T-helper 2 cell treated with Interferon-gamma antibody and Interleukin-4, amounts not matched to agents 100 ng/mL and 5 ng/mL, for 36 hours (primary cell): ENCODE results near the gene WDR27. TPM values are rescaled to one million over a fixed set of nuclear protein-coding genes. Genes with fewer than 3 reads are reported as not detected.
"Not testable (repeated sequence)": the region's sequence is repeated elsewhere in the genome, so short reads cannot be mapped to it uniquely, and the experiment has no call there.

Experiments
- intact Hi-C: fragments of 100-400 bp; cut with micrococcal nuclease; formaldehyde crosslinking; loops from one replicate; pipeline ENCODE4 v1.15.1; 2023
- total RNA-seq: library from RNA; stranded (reverse); gene quantifications from 2 replicates; pipeline ENCODE4 v1.2.3, GENCODE V29; 2022

Gene WDR27
- total RNA-seq, 1 donor from 2014 or later, result 22.8 TPM

DNA sequence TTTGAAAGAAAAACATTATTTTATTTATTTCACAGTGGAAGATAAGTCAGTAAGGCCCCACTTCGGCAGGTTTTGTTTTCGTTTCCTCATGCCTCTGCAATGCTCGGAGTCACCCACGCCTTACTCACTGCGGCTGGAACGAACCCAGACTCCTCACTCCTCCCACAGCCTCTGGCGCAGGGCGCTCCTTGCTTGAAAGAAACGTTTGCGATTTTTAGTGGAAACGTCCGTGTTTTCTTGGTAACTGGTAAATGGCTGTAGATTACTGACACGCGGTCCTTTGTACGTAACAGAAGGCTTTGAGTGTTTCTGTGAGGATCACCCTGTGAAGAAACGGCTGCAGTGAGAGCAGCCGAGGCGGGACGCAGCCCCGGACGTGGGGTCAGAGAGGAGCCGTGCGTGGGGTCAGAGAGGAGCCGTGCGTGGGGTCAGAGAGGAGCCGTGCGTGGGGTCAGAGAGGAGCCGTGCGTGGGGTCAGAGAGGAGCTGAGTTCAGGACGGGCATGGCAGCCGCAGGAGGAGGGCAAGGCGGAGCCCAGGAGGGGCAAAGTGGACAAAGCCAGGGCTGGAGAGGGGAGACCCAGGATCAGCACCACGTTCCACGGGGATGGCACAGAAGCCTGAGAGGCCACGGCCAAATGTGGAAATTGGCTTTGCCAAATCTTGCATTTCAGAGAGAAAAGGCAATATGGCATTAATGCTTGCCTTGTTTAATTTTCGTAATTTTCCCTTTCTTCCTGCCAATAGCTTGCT lies 249.5 kb downstream of the WDR27 start:
- intact Hi-C loops, result no loop called here

DNA sequence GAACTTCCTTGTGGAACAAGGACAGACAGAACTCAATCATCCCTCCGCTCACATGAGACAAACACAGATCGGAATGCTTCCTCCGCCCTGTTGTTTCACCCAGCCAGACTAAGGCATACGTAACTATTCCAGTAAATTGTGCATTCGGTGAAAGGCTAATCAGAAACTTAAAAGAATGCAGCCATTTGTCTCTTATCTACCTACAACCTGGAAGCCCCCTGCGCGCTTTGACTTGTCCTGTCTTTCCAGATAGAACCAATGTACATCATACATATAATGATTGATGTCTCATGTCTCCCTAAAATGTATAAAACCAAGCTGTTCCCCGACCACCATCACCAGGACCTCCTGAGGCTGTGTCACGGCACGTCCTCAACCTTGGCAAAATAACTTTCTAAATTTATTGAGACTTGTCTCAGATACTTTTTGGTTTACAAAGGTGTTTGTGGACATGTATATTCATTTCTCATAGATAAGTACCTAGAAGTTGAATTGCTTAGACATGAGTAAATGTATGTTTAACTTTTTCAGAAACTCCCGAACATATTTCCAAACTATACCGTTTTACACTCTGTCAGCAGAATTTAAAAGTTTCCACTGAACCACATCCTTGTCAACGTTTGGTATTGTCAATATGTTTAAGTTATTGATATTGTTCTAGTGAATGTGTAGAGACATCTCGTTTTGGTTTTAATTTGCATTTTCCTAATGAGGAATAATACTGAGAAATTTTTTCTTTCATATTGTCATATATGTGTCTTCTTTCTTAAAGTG lies 250.6 kb downstream of the WDR27 start:
- intact Hi-C loops, result no loop called here

DNA sequence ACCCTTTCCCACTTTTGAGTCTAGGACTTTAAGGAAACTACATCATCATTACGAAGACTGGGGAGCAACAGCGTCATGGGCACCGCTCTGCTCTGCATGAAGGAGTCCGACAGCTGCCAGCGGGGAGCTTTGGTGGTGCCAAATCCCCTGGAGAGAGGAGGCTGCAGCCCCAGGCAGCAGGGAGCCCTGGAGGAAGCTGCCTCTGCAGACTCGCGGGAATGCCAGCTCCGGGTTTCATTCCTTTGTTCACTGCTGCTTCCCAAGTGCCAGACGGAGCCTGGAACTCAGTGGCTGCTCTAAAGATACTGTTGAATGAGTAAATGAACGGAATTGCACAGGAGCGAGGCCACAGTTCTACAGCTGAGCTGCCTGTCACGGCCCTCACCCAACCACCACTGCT lies 251.7 kb downstream of the WDR27 start:
- intact Hi-C loops, result no loop called here

DNA sequence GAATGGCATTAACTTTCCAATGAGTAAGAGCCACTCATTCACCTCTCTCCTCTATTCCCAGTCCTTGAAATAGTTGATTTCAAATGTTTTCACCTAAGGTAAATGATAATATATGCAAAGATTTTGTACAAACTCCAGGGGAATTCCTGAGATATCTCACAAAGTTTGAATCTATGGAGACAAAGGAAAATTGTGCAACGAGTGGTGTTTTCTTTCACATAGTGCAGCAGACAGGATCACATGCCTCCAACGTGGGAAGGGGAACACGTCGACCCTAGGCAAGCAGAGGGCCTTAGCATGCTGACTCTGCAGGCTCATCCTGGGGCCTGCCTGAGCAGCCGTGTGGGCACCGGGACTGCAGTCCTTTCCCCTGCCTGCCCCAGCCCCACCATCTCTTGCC lies 252.6 kb downstream of the WDR27 start:
- intact Hi-C loops, result no loop called here

DNA sequence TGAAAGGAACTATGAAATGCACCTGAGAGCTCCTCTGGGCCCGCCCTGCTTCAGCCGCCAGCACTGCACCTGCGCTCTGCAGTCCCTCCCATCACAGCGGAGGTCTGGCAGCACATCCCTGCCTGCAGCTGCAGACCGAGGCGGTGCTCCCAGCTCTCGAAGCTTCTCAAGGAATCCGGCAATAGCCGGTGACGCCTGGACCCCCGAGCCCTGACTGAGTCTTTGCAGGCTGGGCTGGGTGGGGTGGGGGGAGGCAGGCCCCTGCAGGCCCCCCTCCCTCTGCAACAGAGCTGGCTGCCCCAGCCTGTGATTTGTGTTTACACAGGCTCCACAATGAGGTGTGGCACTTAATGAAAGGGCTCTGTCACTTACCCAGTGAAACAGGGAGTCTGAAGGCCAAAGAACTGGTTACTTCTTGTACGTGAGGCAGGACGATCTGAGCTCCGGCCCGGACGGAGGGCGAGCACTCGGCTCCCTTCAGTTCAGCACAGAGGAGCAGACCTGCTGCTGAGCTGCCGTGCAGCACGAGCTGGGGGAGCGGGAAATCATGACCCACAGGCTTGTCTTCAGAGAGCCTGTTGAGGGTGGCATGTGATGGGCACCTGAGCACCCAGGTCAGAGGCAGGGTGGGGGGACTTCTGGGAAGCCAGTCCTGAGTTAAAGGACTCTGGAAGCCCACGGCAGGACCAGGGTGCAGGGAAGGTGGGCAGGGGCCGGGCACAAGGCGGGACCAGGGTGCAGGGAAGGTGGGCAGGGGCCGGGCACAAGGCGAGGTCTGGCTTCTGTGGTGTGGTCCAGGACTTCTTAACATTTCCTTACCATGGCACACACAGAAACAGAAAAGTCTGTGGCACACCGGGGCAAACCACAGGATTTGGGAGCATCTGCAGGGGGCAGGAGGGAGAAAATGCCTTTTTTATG lies 255.9 kb downstream of the WDR27 start:
- intact Hi-C loops, result no loop called here

DNA sequence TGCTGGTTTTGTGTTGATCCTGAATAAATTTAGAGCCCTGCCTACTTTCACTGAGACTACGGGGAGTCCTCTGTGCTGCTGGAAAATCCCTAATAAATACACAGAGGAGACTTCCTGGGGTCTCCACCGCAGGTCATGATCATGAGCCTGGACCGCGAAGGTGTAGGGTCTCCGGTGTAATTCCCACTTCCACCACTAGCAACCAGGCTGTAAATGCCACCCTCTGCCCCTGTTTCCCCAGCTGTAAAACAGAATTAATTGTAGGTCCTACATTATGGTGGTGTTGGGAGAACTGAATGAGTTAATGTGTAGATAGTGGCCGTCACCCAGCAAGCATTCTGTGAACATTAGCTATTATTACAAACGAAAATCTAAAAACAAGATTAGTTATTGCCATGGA lies 256.6 kb downstream of the WDR27 start:
- intact Hi-C loops, result no loop called here

DNA sequence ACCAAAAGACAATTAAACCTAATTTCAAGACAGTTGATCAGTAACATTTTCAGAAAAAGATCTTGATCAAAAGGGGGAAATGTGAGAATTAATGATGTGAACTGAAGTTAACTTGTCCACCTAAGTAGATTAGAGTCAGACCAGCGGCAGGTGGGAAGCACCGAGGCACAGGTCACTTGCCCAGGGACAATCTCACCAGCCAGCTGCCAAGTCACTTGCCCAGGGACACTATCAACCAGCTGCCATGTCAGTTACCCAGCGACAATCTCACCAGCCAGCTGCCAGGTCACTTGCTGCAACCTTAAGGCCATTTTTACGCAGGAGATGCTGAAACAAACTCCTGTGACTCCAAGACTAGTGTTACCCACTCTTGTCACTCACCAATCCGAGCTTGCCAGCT lies 260.5 kb downstream of the WDR27 start:
- intact Hi-C loops, result no loop called here

DNA sequence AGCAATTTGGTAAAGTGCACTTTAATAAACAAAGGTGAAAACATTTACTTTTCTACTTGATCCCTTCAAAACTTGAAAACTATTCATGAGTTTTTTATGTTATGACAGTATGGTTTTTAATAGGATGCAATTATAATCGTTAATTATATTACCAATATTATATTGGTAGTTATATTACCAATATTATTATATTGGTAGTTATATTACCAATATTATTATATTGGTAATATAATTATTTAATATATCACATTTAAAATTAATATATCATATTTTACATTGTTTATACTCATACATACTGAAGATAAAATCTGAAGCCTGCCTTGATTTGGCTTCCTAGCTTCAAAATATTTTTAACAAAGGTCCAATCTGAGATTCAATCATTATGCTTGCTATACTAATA lies 262.1 kb downstream of the WDR27 start:
- intact Hi-C loops, result no loop called here

DNA sequence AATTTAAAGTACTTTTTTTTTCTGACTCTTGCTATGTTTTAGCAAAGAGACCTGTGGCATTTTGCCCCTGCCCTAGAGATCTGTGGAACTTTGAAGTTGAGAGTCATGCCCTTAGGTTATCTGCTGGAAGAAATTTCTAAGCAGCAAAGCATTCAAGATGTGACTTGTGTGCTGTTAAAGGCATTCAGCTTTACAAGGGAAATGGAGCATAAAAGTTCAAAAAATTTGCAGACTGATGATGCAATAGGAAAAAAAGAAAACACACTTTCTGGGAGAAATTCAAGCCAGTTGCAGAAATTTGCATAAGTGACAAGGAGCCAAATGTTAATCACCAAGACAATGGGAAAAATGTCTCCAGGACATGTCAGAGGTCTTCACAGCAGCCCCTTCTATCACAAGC lies 267.3 kb downstream of the WDR27 start:
- intact Hi-C loops, result not testable (repeated sequence)

DNA sequence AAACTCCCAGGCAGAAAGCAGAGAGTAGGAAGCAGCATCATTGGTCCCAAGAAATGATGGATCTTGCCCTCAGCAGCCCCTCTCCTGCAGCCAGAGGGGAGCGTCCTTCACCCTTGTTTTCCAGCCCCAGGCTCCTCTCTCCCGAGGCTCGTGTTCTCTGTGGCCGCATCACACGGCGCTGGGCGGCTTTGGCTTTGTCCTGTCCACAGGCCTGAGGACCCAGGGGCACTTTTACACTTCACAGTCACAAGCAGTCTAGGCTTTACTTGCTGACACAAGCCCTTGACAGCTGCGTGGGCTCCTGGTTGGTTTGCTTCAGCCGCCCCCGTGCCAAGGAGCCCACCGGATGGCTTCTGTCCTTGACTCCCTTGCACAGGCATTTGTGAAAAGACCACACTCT lies 272.8 kb downstream of the WDR27 start:
- intact Hi-C loops, result no loop called here

DNA sequence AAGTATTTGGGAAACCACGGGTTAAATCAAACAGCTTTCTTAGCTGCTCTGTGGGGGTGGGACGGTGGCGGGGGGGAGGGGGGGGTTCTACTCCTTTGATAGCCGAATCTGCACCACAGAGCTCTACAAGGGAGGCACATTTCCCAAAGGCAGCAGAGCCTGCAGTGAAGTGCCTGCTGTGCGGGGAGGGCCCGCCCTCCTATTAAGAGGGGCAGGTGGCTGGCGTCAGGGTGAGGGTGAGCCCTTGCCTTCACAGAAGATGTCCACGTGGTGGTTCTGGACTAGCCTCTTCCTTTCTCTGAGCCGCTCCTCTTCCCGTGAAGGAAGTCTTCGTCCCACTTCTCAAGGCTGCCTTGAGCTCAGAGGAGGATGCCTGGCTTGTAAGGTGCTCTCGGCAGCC lies 273.3 kb downstream of the WDR27 start:
- intact Hi-C loops, result no loop called here

DNA sequence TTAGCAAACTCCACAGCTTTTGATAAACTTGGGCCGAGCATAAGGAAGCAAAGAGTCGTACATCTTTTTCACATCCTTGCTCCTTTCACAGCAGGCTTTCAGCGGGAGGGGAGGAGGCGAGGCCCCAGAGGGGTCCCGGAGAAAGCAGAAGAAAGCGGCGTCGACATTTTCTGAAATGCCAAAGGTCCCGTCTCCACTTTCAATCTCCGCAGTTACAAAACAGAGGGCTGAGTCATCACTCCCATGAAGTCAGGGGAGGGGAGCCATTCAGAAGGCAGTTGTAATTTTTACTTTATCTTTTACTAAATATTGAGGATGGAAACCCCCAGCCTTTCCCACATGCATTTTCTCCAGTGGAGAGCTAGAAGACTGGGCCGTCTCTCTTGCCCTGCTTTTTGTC lies 274.0 kb downstream of the WDR27 start:
- intact Hi-C loops, result no loop called here

DNA sequence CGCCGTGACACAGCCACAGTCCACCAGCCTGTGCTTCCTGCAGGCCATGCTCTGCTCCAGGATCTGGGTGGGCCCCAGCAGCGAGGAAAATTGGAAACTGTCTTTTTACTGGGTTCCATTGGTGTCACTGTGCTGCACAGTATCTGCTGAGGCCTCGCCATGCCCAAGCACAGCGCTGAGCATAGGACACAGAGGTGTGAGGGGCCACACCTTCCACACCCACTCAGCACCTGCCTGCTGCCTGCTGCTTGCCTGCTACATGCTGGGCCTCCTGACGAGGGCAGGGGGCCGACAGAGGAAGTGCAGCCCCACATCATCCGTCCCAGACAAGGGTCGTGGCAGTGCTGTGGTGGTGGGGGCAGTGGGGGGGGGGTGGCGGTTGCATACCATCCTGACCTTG lies 275.2 kb downstream of the WDR27 start:
- intact Hi-C loops, result no loop called here

DNA sequence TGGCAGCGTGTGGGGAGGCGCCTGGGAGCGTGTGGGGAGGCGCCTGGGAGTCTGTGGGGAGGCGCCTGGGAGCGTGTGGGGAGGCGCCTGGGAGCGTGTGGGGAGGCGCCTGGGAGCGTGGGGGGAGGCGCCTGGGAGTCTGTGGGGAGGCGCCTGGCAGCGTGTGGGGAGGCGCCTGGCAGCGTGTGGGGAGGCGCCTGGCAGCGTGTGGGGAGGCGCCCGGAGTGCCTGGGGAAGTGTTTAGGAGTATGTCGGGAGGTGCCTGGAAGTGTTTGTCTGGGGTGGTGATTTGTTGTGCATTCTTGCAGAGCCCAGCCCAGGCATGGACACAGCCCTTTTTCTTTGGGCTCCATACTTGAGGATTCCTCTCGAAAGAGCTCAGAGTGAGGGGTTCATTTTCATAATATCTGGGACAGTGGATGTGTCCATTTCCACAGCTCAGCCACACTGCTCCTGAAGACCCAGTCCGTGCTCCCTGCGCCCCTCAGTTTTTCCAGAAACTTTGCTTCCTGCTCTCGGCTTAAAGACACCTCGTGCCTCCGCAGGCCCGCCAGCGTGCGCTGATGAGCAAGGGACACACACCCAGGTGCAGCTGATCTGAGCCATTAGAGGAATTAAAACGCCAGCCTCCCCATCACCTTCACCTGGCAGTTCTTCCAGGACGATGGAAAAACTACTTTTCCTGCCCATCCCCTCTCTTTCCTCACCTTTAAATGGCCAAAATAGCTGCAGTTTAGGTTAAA lies 276.0 kb downstream of the WDR27 start:
- intact Hi-C loops, result no loop called here

DNA sequence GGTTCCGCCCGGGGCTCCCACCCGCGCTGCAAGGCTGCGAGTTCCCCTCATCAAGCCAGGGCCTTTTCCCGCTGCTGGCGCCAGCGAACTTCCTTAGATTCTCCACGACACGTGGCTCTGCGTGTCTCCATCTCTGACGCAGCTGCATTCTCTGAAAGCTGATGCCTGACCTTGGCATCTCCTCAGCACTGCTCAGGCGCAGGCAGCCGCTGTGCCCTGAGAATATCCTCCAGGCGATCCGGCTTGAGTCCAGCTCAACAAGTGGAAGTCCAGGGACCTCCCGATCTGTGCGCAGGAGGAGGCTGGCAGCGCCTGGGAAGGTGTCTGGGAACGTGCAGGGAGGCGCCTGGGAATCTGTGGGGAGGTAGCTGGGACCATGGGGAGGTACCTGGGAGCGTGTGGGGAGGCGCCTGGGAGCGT lies 277.0 kb downstream of the WDR27 start:
- intact Hi-C loops, result no loop called here

DNA sequence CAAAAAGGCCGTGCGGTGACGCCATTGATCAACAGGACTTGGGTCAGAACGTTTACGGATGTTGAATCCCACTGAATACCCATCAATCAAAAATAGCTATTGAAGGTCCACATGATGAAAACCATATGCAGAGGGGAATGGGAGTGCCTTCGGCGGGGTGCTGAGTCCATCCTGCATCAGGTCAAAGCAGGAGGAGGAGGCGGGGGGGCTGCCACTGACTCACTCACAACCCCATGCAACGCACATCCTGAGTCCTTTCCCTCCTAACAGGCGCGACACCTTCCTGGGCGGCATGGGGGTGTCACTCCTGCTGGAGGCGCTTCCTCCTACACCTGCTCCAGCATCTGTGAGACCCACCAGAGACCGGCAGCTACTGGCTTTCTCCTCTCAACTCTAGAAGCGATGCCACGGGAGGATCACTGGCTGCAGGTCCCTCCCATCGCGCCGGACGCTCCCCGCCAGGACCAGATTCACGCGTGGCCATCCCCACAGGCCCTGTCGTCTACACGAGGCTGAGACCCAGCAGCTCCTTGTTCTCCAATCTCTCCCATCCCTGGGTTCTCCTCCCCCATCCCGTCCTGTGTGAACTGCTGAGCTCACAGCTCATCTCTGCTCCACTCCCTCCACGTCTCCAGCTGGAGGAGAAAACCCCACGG lies 277.6 kb downstream of the WDR27 start:
- intact Hi-C loops, result no loop called here

DNA sequence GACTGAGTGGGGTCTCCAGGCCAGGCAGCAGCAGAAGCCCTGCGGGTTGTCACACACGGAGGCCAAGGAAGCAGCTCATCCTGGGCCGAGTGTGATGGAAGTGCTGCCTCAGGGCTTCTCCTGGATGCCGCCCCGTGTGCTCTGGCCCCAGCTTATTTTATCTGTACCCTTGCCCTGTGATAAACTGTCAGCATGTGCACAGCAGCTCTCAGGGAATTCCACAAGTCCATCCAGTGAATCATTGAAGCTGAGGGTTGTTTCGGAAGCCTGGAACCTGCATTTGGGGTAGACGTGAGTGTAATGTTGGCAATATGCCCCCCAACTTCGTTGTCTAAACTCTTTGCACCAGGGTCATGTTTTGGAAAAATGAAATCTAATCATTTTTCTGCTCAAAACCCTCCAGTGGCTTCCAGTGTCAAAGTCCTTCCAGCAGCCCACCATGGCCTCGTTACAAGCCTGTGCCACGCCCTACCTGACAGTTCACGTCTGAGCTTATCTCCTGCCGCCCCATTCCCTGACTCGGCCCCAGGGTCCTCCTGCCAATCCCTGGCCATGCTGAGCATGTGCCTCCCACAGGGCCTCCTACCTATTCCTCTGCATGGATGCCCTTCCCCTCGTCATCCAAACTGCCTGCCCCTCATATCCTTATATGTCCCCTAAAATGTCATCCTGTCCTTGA lies 280.1 kb downstream of the WDR27 start:
- intact Hi-C loops, result no loop called here

DNA sequence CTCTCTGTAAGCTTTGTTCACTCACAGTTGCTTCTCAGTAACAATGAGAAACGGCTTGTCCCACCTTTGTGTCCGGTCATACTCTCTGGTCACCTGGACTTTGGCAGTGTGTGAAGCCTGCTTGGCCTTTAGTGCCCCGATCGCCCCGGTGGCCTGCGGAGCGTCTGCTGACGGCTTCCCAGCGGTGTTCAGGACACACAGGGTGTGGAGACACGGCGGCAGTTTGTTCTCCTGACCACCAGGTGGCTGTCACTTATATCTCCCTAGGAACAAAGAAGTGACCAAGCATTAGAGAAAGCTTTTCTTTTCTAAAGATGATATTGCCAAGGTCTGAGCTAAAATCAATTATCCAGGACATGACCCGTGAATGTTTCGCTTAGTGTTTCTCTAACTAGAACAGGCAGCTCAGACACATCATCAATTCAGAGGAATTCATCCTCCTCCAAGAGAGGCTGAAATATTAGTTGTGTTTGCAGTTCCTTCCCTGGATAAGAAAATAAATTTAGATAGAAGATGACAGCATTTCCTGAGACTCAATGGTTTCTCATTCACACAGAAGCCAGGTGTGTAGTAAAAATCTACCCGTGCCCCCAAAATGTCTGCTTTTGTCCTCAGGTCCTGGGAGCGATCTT lies 280.8 kb downstream of the WDR27 start:
- intact Hi-C loops, result no loop called here

DNA sequence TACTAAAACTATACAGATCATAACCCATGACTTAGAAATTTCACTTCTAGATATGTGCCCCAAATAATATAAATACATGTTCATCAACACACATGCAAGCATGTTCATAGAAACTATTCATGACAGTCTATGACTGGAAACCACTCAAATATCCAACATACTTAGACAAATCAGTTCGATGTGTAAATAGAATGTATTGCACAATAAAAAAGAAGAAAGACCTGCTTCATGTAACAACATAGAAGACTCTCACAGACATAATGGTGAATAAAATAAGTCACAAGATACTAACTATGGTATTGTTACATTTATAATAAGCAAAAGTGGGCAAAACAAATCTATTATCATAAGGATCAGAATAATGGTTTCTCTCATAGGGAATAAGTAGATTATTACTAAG lies 284.7 kb downstream of the WDR27 start:
- intact Hi-C loops, result no loop called here

DNA sequence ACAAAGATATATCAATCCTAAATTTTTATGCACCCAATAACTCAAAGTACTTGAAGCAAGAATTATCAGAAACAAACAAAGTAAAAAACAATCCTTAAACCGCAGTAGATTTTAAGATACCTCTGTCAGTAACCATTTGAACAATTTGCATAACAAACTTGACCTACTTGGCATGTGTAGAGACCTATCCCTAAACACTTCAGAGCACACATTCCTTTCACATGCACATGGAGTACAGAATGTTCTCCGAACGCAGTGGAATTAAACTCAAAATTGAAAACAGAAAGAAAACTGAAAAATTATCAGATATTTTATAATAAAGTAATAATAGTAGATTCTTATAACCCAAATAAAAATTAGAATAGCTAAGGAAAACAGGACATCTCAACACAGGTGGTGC lies 285.6 kb downstream of the WDR27 start:
- intact Hi-C loops, result no loop called here
